C4-2B (cell line): Measurements from ENCODE around the gene SCG3.

Experiments
- ZFX ChIP-seq: fragments of 450-650 bp; IDR thresholded peaks from 2 replicates; pipeline ENCODE4 v1.6.1; 2017
- TF ChIP-seq, protein P1 (sequence below): fragments of 450-650 bp; conservative IDR thresholded peaks from 2 replicates; pipeline ENCODE4 v1.5.1; 2017; ENCODE audit warnings: mild to moderate bottlenecking

DNA sequence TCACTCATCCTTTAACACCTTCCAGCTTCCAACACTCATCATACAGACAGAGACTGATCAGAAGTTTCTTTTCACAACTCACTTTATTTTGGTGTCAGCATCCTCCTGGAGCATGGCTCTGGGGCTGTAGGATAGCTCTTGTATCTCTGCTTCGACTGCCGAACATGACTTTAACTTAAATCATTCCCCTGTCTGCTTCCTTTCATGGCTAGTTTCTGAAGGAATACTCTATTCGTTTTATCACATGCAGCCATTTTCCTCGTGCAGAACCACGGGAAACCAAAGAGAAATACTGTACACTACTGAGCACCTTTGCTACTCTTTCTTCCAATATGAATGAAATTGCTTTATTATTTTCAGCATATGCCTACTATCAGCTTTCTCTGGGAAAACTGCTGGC lies 68.0 kb downstream of the SCG3 start:
- TF ChIP-seq, protein P1, sequence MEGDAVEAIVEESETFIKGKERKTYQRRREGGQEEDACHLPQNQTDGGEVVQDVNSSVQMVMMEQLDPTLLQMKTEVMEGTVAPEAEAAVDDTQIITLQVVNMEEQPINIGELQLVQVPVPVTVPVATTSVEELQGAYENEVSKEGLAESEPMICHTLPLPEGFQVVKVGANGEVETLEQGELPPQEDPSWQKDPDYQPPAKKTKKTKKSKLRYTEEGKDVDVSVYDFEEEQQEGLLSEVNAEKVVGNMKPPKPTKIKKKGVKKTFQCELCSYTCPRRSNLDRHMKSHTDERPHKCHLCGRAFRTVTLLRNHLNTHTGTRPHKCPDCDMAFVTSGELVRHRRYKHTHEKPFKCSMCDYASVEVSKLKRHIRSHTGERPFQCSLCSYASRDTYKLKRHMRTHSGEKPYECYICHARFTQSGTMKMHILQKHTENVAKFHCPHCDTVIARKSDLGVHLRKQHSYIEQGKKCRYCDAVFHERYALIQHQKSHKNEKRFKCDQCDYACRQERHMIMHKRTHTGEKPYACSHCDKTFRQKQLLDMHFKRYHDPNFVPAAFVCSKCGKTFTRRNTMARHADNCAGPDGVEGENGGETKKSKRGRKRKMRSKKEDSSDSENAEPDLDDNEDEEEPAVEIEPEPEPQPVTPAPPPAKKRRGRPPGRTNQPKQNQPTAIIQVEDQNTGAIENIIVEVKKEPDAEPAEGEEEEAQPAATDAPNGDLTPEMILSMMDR: no peak
- no peak for TF ChIP-seq ZFX
